Pancreas (tissue), 10 donors: ENCODE results near the gene EIF5. TPM values are rescaled to one million over a fixed set of nuclear protein-coding genes. Genes with fewer than 3 reads are reported as not detected.

ENCODE experiments used
- ATAC-seq, 4 donors: fragments of 200-7000 bp; cut with Tn5 transposase; one replicate each; pipeline versions ENCODE4 v1.8.0 to v1.9.1; 2020; ENCODE audit warnings: mild to moderate bottlenecking in 4 of 4, moderate library complexity in 4 of 4
- DNase-seq, 6 donors: peaks; one replicate each; pipeline ENCODE4 v3.0.0-alpha.2; 2020
- FAIRE-seq: peaks from 2 replicates; lab custom pipeline; 2012; peaks lifted over from hg19 to GRCh38; lab: Jason Lieb, UNC
- H3K27ac ChIP-seq, 4 donors: fragments of 200-600 bp; sonication (generic); 1 replicate in 3 of 4; 2 replicates in 1 of 4; pipeline versions ENCODE4 v1.5.0 to v1.8.0; 2020
- H3K27me3 ChIP-seq, 4 donors: fragments of 200-600 bp; one replicate each; pipeline ENCODE4 v1.8.0; 2021
- H3K36me3 ChIP-seq, 3 donors: fragments of 200-600 bp; sonication (generic) in 1 of 3; one replicate each; pipeline versions ENCODE4 v1.5.0 to v1.8.0; 2020 to 2021
- H3K4me1 ChIP-seq, 3 donors: fragments of 200-600 bp; one replicate each; pipeline ENCODE4 v1.8.0; 2021
- H3K4me3 ChIP-seq, 4 donors: fragments of 200-600 bp; sonication (generic) in 2 of 4; one replicate each; pipeline versions ENCODE4 v1.5.0 to v1.8.0; 2020 to 2021
- H3K9me3 ChIP-seq, 4 donors: fragments of 200-600 bp; one replicate each; pipeline ENCODE4 v1.8.0; 2021
- WGBS, 2 donors: extraction: QIAGEN DNeasy Blood & Tissue Kit; methylation state at CpG; one replicate each; pipeline ENCODE4 v1.1.7; 2013; 5-methylcytosine and 5-hydroxymethylcytosine counted together
- intact Hi-C, 3 donors: fragments of 100-400 bp; cut with DNase I; formaldehyde crosslinking; loops; one replicate each; pipeline versions ENCODE4 v1.11.1 to v1.14.2; 2022
- polyA plus RNA-seq, 2 donors: library from polyadenylated mRNA; stranded (reverse); fragments of 200-250 nt; gene quantifications; one replicate each; pipeline ENCODE4 v1.2.3, GENCODE V29; 2013
- total RNA-seq, 6 donors: library from RNA; stranded (reverse); fragmentation: NEBNext Ultra II Directional in 4 of 6; extraction: Animal tissue kit (Norgen Biotek cat#: 25700) in 4 of 6; gene quantifications; one replicate each; pipeline versions ENCODE4 v1.2.1 to v1.2.4, GENCODE V29; 2021 to 2023
- TF ChIP-seq, protein P1 (sequence below), 4 donors: fragments of 200-600 bp; sonication (generic) in 3 of 4; IDR thresholded peaks; one replicate each; pipeline versions ENCODE4 v1.5.0 to v1.8.0; 2021; ENCODE audit warnings: antibody characterized with exemption in 4 of 4
- donor health status: healthy with polysubstance abuse.
- donor health status: DM: no; HTN: no; CAD: no; lungs with moderate emphysema.
- donor health status: DM: no; HTN: no; CAD: no.
- donor health status: control.
- donor health status: control.
- donor health status: Bipolar disorder and iron deficiency.
- donor health status: DM: yes; HTN: yes; CAD: no.
- donor health status: DM: no; HTN: no; CAD: no.
- donor health status: DM: no; HTN: no; CAD: no.
- donor health status: DM: yes; HTN: yes; CAD: no.

Gene EIF5
- total and polyA plus RNA-seq, 8 donors: 22.2 to 139 (median 95.2) TPM

DNA sequence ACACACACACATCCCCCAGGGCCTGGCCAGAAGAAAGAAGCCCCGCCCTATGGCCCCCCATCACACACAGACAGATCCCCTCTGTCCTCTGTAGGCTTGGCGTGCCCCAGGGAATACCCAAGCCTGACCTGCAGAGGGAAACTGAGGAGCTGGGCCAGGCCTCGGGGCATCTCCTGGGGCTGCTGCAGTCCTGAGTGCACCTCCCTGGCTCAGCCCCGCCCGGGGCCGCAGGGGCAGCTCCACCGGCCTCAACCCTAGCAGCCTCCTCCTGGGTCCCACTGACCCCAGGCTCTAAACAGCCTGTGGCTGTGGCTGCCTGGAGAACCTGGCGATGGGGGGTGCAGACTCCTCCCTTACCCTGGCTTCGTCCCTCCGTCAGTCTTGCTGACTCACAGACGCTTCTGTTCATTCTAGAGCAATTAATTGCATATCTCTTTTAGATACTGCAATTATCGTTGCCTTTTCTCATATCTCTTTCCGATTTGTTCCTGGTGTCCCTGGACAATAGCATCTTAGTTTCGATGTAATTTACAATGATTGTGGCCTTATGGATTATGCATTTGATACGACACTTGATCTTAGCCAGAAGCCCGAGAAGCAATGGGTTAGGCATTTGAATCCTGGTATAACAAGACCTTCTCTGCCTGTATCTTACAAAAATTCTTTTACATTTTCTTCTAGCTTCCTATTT lies 45.8 kb upstream of the EIF5 start:
- no peak overlapping the region for H3K4me3 ChIP-seq
- TF ChIP-seq, protein P1, sequence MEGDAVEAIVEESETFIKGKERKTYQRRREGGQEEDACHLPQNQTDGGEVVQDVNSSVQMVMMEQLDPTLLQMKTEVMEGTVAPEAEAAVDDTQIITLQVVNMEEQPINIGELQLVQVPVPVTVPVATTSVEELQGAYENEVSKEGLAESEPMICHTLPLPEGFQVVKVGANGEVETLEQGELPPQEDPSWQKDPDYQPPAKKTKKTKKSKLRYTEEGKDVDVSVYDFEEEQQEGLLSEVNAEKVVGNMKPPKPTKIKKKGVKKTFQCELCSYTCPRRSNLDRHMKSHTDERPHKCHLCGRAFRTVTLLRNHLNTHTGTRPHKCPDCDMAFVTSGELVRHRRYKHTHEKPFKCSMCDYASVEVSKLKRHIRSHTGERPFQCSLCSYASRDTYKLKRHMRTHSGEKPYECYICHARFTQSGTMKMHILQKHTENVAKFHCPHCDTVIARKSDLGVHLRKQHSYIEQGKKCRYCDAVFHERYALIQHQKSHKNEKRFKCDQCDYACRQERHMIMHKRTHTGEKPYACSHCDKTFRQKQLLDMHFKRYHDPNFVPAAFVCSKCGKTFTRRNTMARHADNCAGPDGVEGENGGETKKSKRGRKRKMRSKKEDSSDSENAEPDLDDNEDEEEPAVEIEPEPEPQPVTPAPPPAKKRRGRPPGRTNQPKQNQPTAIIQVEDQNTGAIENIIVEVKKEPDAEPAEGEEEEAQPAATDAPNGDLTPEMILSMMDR (IDR thresholded peaks at IDR 0.05): no peak
- intact Hi-C loops: loop anchor here in 1 of 3 donors (10.0 kb wide), 1 partner anchor 203 kb away; the partner anchor contains the start of gene LBHD2
- 73 to 91% methylated on average over 15 to 16 of the region's 16 CpGs for WGBS, 2 donors
- no peak for ATAC-seq
- no peak for FAIRE-seq
- DNase-seq: no peak
- no peaks in the 10 kb centered on the region for H3K27me3 ChIP-seq
- no peaks in the 10 kb centered on the region for H3K4me1 ChIP-seq
- H3K36me3 ChIP-seq: no peaks in the 10 kb centered on the region
- no peaks in the 10 kb centered on the region for H3K9me3 ChIP-seq
- H3K27ac ChIP-seq: no peak overlapping the region

GRCh38 chr14:103290056-103290455 lies 44.0 kb upstream of the EIF5 start:
- WGBS, 2 donors: 75 to 78% methylated on average over 4 of the region's 4 CpGs
- no peak for FAIRE-seq
- H3K27me3 ChIP-seq: no peaks in the 10 kb centered on the region

GRCh38 chr14:103290494-103290893 lies 43.5 kb upstream of the EIF5 start:
- WGBS, 2 donors: 45 to 65% methylated on average over 5 of the region's 5 CpGs
- Histone ChIP-seq H3K4me1 (no peaks in the 10 kb centered on the region), H3K27ac (no peak overlapping the region), H3K4me3 (no peak overlapping the region), H3K27me3 (no peaks in the 10 kb centered on the region), H3K9me3 (no peaks in the 10 kb centered on the region), H3K36me3 (no peaks in the 10 kb centered on the region)
- intact Hi-C loops: loop anchor here in 2 of 3 donors (5.0 to 10.0 kb wide), 2 partner anchors 186 to 213 kb away; no protein-coding TSS in a partner anchor
- DNase-seq: no peak
- no peak for FAIRE-seq
- ATAC-seq: no peak
- TF ChIP-seq, protein P1 (IDR thresholded peaks at IDR 0.05): no peak

More at GRCh38 chr14:103290056-103290455, 44.0 kb upstream of the EIF5 start:
- H3K4me1 ChIP-seq: no peaks in the 10 kb centered on the region
- H3K27ac ChIP-seq: no peak overlapping the region
- no peak for ATAC-seq
- intact Hi-C loops: loop anchor here in 2 of 3 donors (5.0 to 10.0 kb wide), 2 partner anchors 185 to 213 kb away; no protein-coding TSS in a partner anchor
- TF ChIP-seq, protein P1 (IDR thresholded peaks at IDR 0.05): no peak
- no peaks in the 10 kb centered on the region for H3K9me3 ChIP-seq
- no peak for DNase-seq
- no peak overlapping the region for H3K4me3 ChIP-seq
- no peaks in the 10 kb centered on the region for H3K36me3 ChIP-seq

DNA sequence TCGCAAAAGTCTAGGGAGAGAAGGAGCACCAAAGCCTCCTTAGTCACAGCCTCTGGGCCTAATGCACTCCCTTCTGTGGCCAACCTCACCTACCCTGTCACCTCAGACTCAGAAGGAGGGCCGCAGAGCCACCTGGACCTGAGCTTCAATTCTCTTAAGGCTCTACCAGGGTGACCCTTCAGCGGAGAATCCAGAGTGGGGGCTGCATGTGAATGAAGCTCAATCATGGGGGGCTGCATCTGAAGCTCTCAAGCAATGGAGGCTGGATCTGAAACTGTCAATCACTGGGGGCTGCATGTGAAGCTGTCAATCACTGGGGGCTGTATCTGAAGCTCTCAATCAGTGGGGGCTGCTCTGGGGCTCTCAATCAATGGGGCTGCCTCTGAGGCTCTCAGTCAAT lies 43.1 kb upstream of the EIF5 start:
- no peak for FAIRE-seq

More for the DNA sequence above, 43.1 kb upstream of the EIF5 start:
- no peak for ATAC-seq
- Histone ChIP-seq H3K36me3 (no peaks in the 10 kb centered on the region), H3K4me3 (no peak overlapping the region), H3K4me1 (no peaks in the 10 kb centered on the region), H3K9me3 (no peaks in the 10 kb centered on the region), H3K27me3 (no peaks in the 10 kb centered on the region), H3K27ac (no peak overlapping the region)
- 79 to 88% methylated on average over 3 of the region's 3 CpGs for WGBS, 2 donors
- intact Hi-C loops: loop anchor here in 2 of 3 donors (5.0 to 10.0 kb wide), 2 partner anchors 186 to 214 kb away; no protein-coding TSS in a partner anchor
- TF ChIP-seq, protein P1 (IDR thresholded peaks at IDR 0.05): no peak
- no peak for DNase-seq
